GM21526 (cell line): Measurements from ENCODE around the gene WDFY3.
A peak's percentile ranks its signal among the peaks of the same experiment; 100 is the strongest.

ENCODE experiments used
- ATAC-seq: cut with Tn5 transposase; IDR thresholded peaks from one replicate; pipeline ENCODE4 v1.9.1; 2021; ENCODE audit warnings: moderate library complexity; ENCODE audit not compliant: unreplicated experiment, low FRiP score

The WDFY3 gene

GRCh38 chr4:84803116-84803515 is 163.4 kb downstream of the WDFY3 start:
- no peak for ATAC-seq

- no peak for ATAC-seq
These were observed 166.2 kb downstream of the WDFY3 start for GRCh38 chr4:84800256-84800655.

DNA sequence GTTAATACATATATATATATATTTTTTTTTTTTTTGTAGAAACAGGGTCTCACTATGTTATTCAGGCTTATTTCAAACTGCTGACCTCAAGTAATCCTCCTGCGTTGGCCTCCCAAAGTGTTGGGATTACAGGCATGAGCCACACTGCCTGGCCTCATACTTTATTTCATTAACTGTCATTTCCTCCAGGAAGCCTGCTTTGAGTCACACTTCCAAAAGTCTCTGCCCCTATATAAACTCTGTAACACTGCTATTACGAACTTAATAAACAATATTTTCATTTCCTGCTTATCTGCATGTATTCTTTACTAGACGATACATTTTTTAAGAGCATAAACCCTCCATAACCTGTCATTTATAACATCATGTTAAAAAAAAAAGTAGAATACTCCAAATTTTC is 167.2 kb downstream of the WDFY3 start:
- ATAC-seq, result no peak

GRCh38 chr4:84796394-84796793 is 170.1 kb downstream of the WDFY3 start:
- no peak for ATAC-seq

DNA sequence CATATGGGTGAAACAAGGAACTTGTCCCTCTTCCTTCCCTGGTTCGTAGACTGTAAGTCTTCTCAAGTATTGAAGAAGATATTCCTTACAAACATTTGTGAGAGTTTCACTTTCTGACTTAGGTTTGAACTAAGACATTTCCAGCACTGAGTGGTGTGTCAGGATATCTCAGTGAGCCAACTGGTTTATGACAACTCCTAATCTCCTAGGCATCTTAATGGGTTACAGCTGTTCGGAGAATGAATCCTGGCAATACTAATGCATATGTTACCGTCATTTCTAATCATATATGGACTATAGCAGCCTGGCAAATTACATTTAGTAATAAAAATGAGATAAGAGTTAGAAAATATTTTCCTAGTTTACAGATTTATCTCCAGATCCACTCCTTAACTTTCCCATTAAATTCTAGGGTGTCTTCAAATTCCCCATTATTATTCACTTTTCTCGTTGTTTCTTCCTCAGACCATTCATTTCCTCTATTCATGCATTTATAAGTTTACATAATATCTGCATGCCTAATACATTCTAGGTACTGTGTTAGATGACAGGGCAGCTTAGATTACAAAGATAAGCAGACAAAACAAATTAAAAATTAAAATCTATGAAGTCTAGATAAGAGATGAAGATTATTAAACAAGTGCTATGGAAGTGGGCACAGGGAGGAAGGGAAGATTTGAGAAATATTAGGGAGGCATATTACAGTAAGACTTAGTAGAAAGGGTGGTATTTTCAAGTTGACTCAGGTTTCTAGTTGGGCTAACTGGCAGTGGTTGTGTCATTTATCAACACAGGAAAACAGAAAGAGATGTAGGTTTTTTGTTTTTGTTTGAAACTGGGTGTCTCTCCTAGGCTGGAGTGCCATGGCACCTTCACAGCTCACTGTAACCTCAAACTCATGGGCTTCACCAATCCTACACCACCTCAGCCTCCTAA is 173.9 kb downstream of the WDFY3 start:
- no peak for ATAC-seq

DNA sequence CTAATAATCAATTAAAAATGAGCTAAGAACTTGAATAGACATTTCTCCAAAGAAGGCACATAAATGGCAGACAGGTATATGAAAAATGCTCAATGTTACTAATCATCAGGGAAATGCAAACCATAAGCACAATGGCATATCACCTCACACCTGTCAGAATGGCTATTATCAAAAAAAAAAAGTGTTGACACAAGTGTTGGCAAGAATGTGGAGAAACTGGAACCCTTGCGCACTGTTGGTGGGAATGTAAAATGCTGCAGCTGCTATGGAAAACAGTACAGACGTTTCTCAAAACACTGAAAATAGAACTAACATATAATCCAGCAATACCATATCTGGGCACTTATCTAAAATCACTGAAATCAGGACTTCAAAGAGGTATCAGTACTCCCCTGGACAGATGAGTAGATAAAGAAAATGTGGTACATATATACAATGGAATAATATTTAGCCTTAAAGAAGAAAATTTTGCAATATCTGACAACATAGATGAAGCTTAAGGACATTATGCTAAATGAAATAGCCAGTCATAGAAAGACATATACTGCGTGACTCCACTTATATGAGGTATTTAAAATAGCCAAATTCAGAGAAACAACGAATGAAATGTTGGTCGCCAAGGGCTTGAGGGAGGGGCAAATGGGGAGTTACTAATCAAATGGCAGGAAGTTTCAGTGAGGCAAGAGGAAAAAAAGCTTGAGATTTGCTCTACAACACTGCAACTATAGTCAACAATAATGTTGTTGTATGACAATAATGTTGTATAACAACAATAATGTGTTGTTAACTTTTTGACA is 175.5 kb downstream of the WDFY3 start:
- no peak for ATAC-seq

GRCh38 chr4:84786478-84786877 is 180.0 kb downstream of the WDFY3 start:
- no peak for ATAC-seq

DNA sequence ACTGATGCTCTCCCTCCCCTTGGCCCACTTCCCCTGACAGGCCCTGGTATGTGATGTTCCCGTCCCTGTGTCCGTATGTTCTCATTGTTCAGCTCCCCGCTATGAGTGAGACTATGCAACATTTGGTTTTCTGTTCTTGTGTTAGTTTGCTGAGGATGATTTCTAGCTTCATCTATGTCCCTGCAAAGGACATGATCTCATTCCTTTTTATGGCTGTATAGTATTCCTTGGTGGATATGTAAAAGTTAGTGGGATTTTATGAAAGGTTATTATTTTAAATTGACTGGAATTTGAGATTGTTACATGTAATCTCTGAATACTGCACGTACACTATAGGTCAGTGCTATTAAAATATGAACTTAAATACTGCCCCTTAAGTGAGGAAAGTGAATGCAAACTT is 184.0 kb downstream of the WDFY3 start:
- no peak for ATAC-seq

DNA sequence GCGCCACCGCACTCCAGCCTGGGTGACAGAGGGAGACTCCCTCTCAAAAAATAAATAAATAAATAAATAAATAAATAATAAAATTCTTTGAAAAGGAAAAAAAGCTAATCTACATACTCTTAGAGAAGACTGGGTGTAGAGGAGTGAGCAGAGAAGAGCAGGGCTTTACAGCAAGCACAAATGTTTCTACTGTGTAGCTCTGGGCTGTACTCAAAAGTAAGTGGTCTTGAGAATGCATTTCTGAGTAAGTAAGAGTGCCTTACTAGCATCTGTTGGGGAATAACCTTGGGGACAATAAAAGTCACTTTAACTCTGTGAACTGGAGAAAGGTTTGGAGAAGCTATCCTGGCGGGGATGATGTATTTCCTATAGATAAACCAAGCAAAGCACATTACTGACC is 185.8 kb downstream of the WDFY3 start:
- no peak for ATAC-seq

GRCh38 chr4:84778041-84778440 is 188.4 kb downstream of the WDFY3 start:
- no peak for ATAC-seq

GRCh38 chr4:84767168-84767567 is 199.3 kb downstream of the WDFY3 start:
- no peak for ATAC-seq

DNA sequence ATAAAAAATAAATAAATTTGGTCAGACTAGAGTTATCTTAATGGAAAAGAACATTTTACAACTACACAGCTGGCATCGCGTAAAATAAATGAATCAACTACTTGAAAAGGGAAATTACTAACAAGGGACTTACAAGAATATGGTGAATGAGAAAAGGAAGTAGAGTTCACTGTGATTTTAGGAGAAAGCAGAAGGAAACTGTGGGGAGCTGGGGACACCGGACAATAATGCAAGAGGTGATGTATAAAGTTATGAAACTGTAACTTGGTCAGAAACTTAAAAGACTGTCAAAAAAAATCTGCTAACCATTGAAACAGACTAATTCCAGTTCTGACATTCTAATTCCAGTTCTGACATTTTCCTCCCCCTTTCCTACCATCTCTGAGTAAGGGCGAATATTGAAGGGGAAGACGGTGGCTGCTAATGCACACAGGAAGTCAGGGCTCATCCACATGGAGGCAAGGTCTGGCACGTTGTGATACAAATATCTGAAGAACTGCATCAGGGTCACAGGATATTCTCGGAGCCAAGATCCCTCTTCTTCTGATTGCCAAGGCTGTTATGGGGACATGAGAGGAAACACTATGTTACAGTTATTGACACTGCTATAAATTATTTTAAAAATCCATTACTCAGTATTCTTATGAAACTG is 213.0 kb downstream of the WDFY3 start:
- no peak for ATAC-seq

- no peak for ATAC-seq
These were observed 214.8 kb downstream of the WDFY3 start for GRCh38 chr4:84751707-84752106.

GRCh38 chr4:84750960-84751283 is 215.6 kb downstream of the WDFY3 start:
- ATAC-seq, result no peak

GRCh38 chr4:84750260-84750959 is 216.1 kb downstream of the WDFY3 start:
- ATAC-seq, result peak; percentile 90

- no peak for ATAC-seq
These were observed 226.4 kb downstream of the WDFY3 start for GRCh38 chr4:84740057-84740456.

- ATAC-seq, result no peak
These were observed 227.9 kb downstream of the WDFY3 start for GRCh38 chr4:84738622-84739021.

DNA sequence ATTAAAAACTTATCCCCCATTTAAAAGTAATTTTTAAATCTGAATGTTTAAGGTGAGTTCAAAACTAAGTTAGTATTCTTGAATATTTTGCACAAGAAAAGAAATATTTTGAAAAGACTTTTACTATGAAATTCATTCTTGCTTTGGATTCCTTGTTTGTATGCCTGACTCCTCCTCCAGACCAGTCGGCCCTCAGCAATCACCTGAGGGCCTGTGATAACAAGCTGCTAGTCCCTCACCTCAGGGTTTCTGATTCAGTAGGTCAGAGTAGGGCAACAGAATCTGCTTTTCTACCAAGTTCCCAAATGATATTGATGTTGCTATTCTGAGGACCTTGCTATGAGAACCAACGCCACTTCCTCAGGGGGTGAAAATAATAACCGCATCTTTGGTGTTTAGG is 228.8 kb downstream of the WDFY3 start:
- ATAC-seq, result no peak

DNA sequence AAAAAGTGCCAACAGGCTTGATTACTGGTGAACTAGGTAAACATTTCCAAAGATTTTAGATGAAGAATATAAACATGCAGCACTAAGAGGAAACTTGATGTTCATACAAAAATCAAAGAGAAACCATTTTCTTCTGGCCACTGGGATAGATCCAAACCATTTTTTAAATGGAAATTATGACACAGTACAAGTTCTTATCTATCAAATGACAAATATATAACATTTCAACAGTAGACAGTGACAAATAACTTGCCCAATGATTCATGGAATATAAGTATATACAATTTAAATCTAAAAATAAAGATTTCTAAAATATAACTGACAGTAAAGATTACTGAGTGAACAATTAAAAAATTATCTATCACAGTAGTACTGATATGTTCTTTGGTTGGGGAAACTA is 232.5 kb downstream of the WDFY3 start:
- ATAC-seq, result no peak

GRCh38 chr4:84733343-84734033 is 233.0 kb downstream of the WDFY3 start:
- no peak for ATAC-seq
